ENCODE data around the gene LSS. TPM values are rescaled to one million over a fixed set of nuclear protein-coding genes. Genes with fewer than 3 reads are reported as not detected.

The LSS gene
- total RNA-seq, 2 donors from 2014 or later, result 56.7 to 85.2 TPM

DNA sequence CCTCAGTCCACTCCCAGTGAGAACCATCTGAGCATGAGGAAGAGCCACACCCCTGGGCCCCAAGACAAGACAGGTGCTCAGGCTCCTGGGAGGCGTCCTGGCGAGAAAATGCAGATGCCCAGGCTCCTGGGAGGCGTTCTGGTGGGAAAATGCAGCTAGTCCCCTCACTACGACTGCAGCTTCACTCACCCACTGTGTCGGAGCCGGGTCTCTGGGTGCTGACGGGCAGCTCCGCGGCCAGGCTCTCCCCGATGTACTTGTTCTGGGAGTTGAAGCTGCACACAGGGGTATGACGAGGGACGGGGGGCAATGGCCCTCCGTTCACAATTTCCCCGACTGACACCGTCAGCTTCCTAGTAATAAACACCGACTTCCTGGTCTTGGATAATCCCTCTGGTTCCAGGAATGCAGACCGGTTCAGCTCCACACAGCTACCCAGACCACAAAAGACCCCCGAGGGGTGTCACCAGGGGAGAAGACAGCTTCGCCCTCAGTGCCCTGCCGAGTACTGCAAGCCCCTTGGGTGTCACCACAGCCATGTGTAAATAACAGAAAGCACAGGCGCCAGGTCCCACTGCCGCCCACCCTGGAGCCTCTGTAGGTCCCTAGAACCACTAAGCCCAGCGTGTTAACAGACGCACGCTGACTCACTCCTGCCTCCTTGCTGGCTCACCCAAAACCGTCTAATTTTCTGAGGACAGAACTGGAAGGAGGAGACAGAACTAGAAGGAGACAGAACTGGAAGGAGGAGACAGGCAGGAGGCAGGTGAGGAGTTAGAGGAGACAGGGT, 37.4 kb upstream of the LSS start:
- TF ChIP-seq, protein P1, sequence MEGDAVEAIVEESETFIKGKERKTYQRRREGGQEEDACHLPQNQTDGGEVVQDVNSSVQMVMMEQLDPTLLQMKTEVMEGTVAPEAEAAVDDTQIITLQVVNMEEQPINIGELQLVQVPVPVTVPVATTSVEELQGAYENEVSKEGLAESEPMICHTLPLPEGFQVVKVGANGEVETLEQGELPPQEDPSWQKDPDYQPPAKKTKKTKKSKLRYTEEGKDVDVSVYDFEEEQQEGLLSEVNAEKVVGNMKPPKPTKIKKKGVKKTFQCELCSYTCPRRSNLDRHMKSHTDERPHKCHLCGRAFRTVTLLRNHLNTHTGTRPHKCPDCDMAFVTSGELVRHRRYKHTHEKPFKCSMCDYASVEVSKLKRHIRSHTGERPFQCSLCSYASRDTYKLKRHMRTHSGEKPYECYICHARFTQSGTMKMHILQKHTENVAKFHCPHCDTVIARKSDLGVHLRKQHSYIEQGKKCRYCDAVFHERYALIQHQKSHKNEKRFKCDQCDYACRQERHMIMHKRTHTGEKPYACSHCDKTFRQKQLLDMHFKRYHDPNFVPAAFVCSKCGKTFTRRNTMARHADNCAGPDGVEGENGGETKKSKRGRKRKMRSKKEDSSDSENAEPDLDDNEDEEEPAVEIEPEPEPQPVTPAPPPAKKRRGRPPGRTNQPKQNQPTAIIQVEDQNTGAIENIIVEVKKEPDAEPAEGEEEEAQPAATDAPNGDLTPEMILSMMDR (conservative IDR thresholded peaks at IDR 0.05), result no peak
- 93 to 94% methylated on average over 19 to 26 of the region's 26 CpGs for WGBS, 2 experiments (ENCODE audit: insufficient coverage in 1 of 2, insufficient read length in 1 of 2)
- H3K27me3 Mint-ChIP-seq (ENCODE audit: insufficient read depth), result no peaks in the 10 kb centered on the region
- H3K27ac ChIP-seq (ENCODE audit: low read depth, low read length), result no peak overlapping the region
- peaks cover 83% of the 10 kb centered on the region for H3K36me3 ChIP-seq (ENCODE audit: control insufficient read depth, insufficient read depth, low read length)
- H3K4me1 ChIP-seq (ENCODE audit: control insufficient read depth, insufficient read depth, low read length), result no peaks in the 10 kb centered on the region
- H3K4me1 Mint-ChIP-seq, result no peaks in the 10 kb centered on the region
- H3K36me3 Mint-ChIP-seq (ENCODE audit: low read depth), result peaks cover 81% of the 10 kb centered on the region
- peak overlapping the region; percentile 7 for H3K27ac Mint-ChIP-seq
- no peak overlapping the region for H3K4me3 Mint-ChIP-seq
- H3K9me3 ChIP-seq (ENCODE audit: control insufficient read depth, low read length), result no peaks in the 10 kb centered on the region
- H3K4me3 ChIP-seq (ENCODE audit: low read length), result no peak overlapping the region
- H3K9me3 Mint-ChIP-seq, result no peaks in the 10 kb centered on the region
- no peak for DNase-seq
- no peaks in the 10 kb centered on the region for H3K27me3 ChIP-seq (ENCODE audit: control insufficient read depth, insufficient read depth, low read length, poor library complexity, severe bottlenecking)
- H3K9ac ChIP-seq (ENCODE audit: extremely low read depth, low read length, poor library complexity, severe bottlenecking), result no peak overlapping the region

DNA sequence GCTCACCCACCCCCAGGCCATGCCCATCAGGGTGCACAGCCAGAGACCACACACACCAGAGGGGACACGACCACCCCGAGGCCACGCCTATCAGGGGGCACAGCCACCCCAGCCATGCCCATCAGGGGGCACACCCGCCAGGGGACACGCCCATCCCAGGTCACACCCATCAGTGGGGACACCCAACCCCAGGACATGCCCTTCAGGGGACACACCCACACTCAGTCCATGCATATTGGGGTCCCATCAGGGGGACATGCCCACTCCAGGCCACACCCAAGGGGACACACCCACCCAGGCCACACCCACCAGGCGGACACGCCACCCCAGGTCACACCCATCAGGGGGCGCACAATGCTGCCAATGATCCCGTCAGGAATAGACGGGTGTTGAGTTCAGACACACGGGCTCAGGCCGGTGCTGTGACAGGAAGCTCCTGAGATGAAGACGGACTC, 36.1 kb upstream of the LSS start:
- Mint-ChIP-seq H3K4me1 (no peaks in the 10 kb centered on the region), H3K36me3 (ENCODE audit: low read depth) (peaks cover 80% of the 10 kb centered on the region), H3K27me3 (ENCODE audit: insufficient read depth) (no peaks in the 10 kb centered on the region), H3K27ac (no peak overlapping the region), H3K4me3 (no peak overlapping the region), H3K9me3 (no peaks in the 10 kb centered on the region)
- Histone ChIP-seq H3K4me3 (ENCODE audit: low read length) (no peak overlapping the region), H3K36me3 (ENCODE audit: control insufficient read depth, insufficient read depth, low read length) (peaks cover 83% of the 10 kb centered on the region), H3K27ac (ENCODE audit: low read depth, low read length) (no peak overlapping the region), H3K27me3 (ENCODE audit: control insufficient read depth, insufficient read depth, low read length, poor library complexity, severe bottlenecking) (no peaks in the 10 kb centered on the region), H3K9ac (ENCODE audit: extremely low read depth, low read length, poor library complexity, severe bottlenecking) (no peak overlapping the region), H3K9me3 (ENCODE audit: control insufficient read depth, low read length) (no peaks in the 10 kb centered on the region), H3K4me1 (ENCODE audit: control insufficient read depth, insufficient read depth, low read length) (no peaks in the 10 kb centered on the region)
- WGBS, 2 experiments (ENCODE audit: insufficient coverage in 1 of 2, insufficient read length in 1 of 2), result 97 to 99% methylated on average over 10 to 13 of the region's 13 CpGs
- TF ChIP-seq, protein P1 (conservative IDR thresholded peaks at IDR 0.05), result no peak
- no peak for DNase-seq

DNA sequence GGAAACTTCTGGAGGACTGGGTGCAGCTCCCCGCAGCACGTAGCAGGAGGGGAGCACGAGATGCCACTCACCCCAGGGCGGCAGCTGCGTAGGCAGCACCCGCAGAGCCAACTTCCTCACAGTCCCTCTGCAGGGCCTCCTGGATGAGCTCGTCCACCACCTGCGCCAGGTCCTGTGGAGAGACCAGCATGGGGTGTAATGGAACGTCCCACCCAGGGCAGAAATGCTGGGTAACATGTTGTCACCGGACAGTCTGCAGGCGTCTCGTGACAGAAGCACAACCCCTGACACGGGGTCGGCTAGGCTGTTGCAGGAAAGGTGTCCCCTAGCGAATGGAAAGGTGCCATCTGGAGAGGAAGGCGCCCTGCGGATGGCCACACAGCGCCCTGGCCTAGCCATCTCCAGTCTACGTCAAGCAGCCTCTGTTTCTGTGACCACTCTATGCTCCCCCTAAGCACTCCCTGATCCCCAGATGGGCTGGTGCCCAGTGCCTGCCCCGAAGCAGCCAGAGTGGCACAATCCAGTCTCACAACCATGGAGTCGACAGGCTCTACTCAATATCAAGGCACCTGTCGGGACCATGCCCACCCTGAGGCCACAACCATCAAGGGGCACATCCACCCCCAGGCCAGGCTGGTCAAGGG, 35.6 kb upstream of the LSS start:
- no peaks in the 10 kb centered on the region for H3K9me3 Mint-ChIP-seq
- TF ChIP-seq, protein P1 (conservative IDR thresholded peaks at IDR 0.05), result no peak
- H3K27me3 Mint-ChIP-seq (ENCODE audit: insufficient read depth), result no peaks in the 10 kb centered on the region
- H3K9me3 ChIP-seq (ENCODE audit: control insufficient read depth, low read length), result no peaks in the 10 kb centered on the region
- no peak overlapping the region for H3K27ac ChIP-seq (ENCODE audit: low read depth, low read length)
- no peaks in the 10 kb centered on the region for H3K4me1 ChIP-seq (ENCODE audit: control insufficient read depth, insufficient read depth, low read length)
- peaks cover 77% of the 10 kb centered on the region for H3K36me3 Mint-ChIP-seq (ENCODE audit: low read depth)
- no peak for DNase-seq
- 95 to 96% methylated on average over 17 to 22 of the region's 22 CpGs for WGBS, 2 experiments (ENCODE audit: insufficient coverage in 1 of 2, insufficient read length in 1 of 2)
- H3K9ac ChIP-seq (ENCODE audit: extremely low read depth, low read length, poor library complexity, severe bottlenecking), result no peak overlapping the region
- H3K4me1 Mint-ChIP-seq, result no peaks in the 10 kb centered on the region
- no peak overlapping the region for H3K4me3 Mint-ChIP-seq
- peaks cover 78% of the 10 kb centered on the region for H3K36me3 ChIP-seq (ENCODE audit: control insufficient read depth, insufficient read depth, low read length)
- H3K4me3 ChIP-seq (ENCODE audit: low read length), result no peak overlapping the region
- H3K27me3 ChIP-seq (ENCODE audit: control insufficient read depth, insufficient read depth, low read length, poor library complexity, severe bottlenecking), result no peaks in the 10 kb centered on the region
- no peak overlapping the region for H3K27ac Mint-ChIP-seq

Data from endodermal cell (in vitro differentiated cells).